ENCODE data around the gene ZRANB3.

GRCh38 chr2:135525786-135526185, 5.2 kb downstream of the ZRANB3 start:
- TF ChIP-seq CTCF (IDR thresholded peaks at IDR 0.05; ENCODE audit: poor library complexity) (no peak), EZH2 (IDR thresholded peaks at IDR 0.05; ENCODE audit: borderline replicate concordance) (no peak)

Measured in hepatocyte (in vitro differentiated cells).